CD4-positive, alpha-beta T cell treated with Interleukin-21 for 1 hour (primary cell): Measurements from ENCODE around the gene P3R3URF.

Experiments used
- DNase-seq: peaks from one replicate; pipeline ENCODE4 v3.0.0-alpha.2; 2020

Gene P3R3URF

DNA sequence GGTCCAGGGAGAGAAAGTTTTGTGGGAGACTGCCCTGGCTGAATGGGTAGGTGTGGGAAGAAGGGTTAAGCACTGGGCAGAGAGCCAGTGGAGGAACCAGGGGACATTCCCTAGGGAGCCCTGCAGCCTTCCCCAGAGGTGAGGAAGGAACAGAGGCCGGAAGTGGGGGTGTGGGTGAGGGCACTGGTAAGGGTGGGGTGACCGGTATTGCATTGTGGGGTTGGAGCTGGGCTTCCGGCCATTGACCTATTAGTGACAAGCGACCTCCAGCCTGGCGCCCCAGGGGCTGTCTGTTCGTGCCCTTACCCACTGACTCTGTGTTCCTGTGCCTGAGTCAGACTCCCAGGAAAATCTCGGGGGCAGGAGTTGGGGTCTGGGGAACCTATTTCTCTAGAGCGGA, 4.9 kb downstream of the P3R3URF start:
- no peak for DNase-seq

- DNase-seq = no peak
Observed at GRCh38 chr1:46169811-46170454, 6.4 kb downstream of the P3R3URF start.

- DNase-seq = no peak
Observed at GRCh38 chr1:46168477-46168876, 7.8 kb downstream of the P3R3URF start.

DNA sequence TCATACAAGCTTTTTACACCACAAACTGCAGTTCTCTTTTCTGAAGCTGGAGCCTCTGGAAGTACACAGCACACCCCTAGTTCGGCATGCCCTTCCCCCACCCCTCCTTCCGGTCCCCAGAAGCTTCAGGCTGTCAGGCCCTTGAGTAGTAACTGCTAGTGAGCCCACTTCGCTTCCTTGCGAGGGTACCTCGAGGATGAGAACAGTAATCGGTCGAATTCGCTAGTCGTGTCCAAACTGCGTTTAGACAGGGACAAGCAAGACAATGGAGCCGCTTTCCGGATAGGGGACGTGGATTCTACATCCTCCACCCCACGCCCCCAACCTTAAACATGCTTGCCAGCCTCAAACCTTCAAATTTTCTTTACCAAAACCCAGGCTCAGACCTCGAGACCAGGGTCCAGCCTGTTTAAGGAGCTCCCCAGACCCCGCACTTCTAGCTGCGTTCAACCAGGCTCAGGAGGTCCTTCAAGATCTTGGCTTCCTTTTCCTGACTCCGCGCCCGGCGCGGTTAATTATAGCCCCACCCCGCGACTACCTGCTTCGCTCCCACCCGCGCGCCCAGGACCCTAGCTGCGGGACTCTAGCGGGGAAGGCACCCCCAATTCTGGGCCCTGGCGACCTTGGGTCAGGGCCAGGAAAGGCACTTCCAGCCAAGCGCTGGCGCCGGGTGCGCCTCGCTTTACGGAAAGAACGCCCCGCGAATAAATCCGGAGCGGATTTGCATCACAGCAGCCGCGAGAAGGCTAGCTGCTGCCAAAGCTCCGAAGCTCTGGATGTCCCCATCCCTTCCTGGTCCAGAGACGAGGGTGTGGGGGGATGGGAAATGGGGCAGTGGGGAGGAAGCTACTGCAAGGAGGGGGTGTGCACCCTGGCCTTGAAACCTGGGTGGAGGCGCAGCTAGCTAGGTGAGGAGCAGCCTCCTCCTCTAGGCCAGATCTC, 9.5 kb downstream of the P3R3URF start:
- peak; percentile 45 for DNase-seq

- no peak for DNase-seq
Observed at GRCh38 chr1:46160212-46160611, 16.1 kb downstream of the P3R3URF start.

DNA sequence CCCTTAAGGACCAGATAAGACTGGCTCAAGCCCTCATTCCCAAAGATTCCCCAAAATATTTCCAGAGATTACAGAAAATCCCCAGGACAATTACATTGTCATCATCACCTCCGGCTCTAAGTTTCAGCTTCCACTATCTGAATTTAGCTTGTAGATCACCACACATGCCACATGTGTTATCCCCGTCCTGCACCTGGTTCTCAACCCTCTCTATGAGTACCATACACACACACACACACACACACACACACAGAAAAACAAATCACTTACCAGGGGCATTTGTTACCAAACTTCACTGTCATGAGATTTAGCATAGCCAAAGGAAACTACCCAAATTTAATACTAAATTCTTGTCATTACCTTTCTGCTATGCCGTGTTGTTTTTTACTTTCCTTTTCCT, 16.8 kb downstream of the P3R3URF start:
- DNase-seq = no peak

GRCh38 chr1:46158312-46159281, 17.7 kb downstream of the P3R3URF start:
- no peak for DNase-seq

DNA sequence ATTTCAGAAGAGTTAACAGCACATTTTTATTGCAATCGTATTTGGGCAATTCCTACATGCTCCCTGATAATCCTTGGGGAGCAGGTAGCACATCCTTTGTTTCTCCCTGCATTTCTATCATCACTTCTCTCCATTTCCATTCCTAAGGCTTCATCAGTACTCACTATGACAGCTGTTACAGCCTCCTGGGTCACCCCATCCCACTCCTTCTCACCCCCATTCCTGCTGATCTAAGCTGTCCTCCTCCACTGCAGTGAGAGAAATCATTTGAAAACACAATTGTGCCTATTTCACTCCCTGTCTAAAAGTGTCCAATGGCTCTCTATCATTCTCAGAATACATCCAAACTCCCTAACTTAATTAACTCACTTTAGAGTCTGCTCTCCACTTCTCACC, 18.4 kb downstream of the P3R3URF start:
- DNase-seq = no peak

DNA sequence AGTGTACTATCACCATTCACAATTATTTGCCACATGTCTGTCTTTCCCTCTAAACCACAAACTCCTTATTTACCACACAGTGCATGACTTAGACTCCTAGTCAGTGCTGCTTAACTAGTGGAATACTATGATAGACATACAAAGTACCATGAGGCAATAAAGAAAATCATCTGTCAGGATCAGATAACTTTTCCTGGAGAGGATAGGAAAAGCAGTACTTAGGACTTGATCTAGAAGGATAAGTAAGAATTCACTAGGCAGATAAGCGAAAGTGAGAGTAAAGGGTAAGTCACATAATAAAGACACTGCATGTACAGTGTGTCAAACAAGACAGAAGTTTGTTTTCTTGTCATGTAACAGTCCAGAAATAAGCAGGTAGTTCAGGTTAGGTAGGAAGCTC, 22.6 kb downstream of the P3R3URF start:
- DNase-seq = no peak

DNA sequence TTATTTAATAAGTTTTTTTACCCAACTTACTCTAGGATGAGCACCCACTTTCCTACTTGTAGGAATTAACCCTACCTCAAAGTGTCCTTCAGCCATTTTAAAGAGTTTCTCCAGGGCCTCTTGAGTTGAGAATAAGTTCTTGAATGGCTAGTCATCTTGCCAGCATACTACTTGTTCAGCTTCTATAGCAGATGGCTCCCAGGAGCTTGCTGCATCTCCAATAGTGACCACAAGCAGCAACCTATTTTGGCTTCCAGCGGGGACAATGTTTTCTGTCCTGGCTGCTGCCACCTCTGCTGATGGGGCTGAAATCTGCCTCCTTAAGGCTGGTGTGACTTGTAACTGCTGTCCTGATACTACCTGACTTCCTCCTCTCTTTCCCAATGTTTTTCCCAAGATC, 23.1 kb downstream of the P3R3URF start:
- no peak for DNase-seq

- DNase-seq = no peak
Observed at GRCh38 chr1:46152016-46152415, 24.3 kb downstream of the P3R3URF start.

DNA sequence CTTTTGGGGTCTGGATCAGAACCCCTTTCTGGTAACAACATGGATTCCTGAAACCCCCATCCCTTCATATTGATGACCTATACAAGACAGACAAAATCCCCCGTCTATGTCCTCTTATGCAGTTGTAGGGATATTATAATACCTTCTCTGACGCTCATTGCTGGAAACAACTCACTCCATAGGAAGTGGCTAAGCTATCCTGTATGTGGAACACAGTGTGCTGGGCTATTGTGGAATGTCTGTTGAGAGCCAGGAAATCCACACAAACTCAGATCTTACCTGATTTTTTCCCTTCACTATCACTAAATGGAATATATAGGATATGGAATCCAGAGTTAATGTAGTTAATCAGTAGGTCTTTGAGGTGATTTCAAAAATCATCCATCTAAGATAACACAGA, 26.2 kb downstream of the P3R3URF start:
- DNase-seq = no peak

GRCh38 chr1:46148318-46148717, 28.0 kb downstream of the P3R3URF start:
- DNase-seq = no peak

GRCh38 chr1:46137916-46138315, 38.4 kb downstream of the P3R3URF start:
- DNase-seq = no peak

- DNase-seq = no peak
Observed at GRCh38 chr1:46136711-46137110, 39.6 kb downstream of the P3R3URF start.

DNA sequence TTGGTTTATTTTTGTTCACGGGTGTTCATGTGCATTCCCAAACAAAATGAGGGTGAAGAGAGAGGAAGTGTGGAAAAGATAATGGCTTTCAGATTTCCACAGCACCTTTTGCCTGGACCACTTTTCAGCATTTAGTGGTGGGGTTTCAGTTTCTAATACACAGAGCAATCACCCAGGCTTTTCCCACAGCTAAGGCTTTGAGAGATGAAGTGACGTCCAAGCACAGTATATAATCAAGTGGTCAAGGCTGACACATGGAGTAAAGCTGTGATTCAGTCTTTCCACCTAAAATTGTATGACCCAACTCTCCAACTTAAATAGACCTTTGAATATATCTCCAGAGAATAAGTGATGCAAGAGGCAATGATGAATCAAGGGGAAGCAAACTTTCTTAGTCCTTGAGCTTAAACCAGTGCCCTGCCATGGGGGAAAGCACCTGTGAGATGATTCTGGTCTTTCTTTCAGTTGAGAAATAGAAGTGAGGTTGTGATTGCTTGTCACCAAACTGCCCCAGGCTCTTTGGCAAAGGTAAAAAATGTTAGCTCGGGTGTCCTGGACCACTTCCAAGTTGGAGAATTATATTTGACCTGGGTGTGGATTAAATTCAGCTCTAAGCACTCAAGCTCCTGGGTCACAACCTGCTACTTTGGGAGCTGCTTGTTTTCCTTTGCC, 41.5 kb downstream of the P3R3URF start:
- no peak for DNase-seq

DNA sequence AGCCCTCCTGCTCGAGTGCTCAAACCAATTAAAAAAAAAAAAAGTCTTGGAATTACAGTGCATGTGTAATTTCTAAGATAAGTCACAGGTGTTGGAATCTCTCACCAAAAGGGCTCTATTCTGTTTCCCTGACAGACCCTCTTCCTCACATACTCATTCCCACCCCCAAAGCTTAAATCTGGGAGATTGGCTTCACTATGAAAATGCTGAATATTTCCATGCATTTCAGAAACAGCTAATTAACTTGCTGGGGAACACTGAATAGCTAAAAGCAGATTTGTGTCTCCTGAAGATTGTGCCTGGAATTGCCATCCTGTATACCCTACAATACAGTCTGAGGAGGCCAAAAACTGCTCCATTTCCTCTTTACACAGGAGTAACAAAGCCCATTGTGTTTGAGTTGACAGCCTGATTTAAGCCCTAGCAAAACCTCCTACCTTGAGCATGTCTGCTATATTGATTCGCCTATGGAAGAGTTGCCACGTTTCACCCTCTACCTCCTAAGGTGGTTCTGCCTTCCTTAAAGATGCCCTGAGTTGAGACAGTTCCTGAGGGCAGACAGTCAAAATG, 42.4 kb downstream of the P3R3URF start:
- no peak for DNase-seq

DNA sequence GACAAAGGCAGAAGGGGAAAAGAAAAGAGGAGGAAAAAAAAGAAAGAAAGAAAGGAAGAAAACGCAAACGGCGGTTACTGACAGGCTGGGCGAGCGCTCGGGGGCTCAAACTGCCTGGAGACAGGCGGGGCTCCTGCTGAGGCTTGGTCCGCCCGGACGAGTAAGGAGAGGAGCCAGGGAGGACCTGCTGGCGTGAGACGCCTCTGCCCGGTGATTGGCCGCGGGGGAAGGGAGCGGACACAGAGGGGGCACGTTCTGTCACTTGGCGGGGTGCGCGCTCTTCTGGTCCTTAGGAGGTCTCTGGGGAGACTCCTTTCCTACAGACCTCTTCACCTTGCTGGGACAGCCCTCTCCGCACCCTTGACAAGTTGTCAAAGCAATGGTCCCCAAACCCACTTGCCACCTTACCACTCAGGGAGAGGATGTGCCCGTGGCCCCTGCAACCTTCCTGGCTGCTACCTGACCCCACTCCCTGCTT, 43.1 kb downstream of the P3R3URF start:
- DNase-seq = no peak

DNA sequence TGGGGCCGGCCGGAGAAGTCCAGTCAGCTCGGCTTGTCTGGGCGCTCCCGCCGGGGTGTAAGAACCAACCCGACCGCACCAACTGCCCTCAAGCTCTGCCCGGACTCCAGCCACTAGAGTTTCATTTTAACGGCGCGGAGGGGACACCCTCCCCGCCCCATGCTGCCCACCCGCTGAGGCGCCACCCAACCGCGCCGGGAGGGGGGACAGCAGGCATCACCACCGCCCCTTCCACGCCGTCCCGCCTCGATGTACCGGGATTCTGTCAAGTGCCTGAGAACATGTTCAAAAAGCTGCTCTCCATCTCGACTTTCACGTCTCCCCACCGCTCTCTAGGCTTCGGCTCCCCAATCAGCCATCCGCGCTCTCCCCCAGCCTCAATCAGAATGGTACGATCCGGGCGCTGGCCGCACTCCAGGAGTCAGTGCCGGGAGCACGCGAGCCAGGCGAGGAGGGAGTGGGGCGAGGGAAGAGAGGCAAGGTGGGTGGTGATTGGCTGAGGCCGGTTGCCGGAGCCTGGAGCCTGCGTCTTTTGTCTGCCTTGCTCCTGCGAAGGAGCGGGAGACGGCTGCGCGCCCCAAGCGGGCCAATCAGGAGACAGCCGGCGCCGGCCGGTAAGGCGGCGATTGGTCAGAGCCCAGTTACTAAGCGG, 43.6 kb downstream of the P3R3URF start, which contains the start of gene PIK3R3:
Gene PIK3R3 (minus strand): TSS at position 101 of the 652 bp plus-strand sequence. CDS start 677 bp downstream, outside the sequence.
- DNase-seq = peak; percentile 94

GRCh38 chr1:46131712-46132528, 44.4 kb downstream of the P3R3URF start:
- DNase-seq = peak; percentile 31
